Lower leg skin (tissue), 3 donors: Measurements from ENCODE around the gene HAS3.

Experiments
- POLR2A ChIP-seq, 2 donors: fragments of 450-650 bp; IDR thresholded peaks; one replicate each; pipeline ENCODE4 v1.6.1; 2016 to 2017; ENCODE audit warnings: antibody characterized with exemption in 2 of 2, mild to moderate bottlenecking in 1 of 2, moderate library complexity in 1 of 2
- TF ChIP-seq, protein P1 (sequence below), 3 donors: fragments of 450-650 bp; IDR thresholded peaks; one replicate each; pipeline ENCODE4 v1.5.1; 2016; ENCODE audit warnings: antibody characterized with exemption in 3 of 3, mild to moderate bottlenecking in 3 of 3, moderate library complexity in 2 of 3

DNA sequence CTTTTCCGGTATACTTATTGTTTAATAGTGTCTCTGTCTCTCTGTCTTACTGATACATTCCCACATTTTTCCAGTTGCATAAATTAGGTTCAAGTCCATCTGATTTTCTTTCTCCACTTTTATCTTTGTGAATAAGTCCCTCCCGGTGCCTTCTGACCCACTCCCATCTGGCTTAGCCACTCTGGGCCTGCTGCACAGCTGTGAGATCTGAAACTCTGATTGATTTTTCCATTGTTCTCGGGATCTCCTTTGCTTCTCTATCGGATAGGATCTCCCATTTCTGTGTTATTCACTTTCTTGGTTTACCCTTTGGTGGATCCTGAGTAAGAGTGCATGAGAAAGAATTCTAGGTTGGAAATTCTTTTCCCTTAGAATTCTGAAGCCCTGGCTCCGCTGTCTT, 35.6 kb downstream of the HAS3 start:
- TF ChIP-seq, protein P1, sequence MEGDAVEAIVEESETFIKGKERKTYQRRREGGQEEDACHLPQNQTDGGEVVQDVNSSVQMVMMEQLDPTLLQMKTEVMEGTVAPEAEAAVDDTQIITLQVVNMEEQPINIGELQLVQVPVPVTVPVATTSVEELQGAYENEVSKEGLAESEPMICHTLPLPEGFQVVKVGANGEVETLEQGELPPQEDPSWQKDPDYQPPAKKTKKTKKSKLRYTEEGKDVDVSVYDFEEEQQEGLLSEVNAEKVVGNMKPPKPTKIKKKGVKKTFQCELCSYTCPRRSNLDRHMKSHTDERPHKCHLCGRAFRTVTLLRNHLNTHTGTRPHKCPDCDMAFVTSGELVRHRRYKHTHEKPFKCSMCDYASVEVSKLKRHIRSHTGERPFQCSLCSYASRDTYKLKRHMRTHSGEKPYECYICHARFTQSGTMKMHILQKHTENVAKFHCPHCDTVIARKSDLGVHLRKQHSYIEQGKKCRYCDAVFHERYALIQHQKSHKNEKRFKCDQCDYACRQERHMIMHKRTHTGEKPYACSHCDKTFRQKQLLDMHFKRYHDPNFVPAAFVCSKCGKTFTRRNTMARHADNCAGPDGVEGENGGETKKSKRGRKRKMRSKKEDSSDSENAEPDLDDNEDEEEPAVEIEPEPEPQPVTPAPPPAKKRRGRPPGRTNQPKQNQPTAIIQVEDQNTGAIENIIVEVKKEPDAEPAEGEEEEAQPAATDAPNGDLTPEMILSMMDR (IDR thresholded peaks at IDR 0.05), result no peak
- no peak for TF ChIP-seq POLR2A (IDR thresholded peaks at IDR 0.05)
